Measurements from ENCODE around the gene SLC5A5.

GRCh38 chr19:17943274-17944221 lies 71.8 kb downstream of the SLC5A5 start:
- TF ChIP-seq CTCF (IDR thresholded peaks at IDR 0.05) (no peak), POLR2A (IDR thresholded peaks at IDR 0.05) (no peak)
